PC-3 (cell line): ENCODE results near the gene TBL1Y.

Source experiments
- CTCF ChIP-seq: fragments of 300-600 bp; sonication (generic); conservative IDR thresholded peaks from 2 replicates; pipeline ENCODE4 v1.5.1; 2017; ENCODE audit warnings: antibody characterized with exemption, low read depth, mild to moderate bottlenecking, low read length
- EZH2 ChIP-seq: fragments of 300-600 bp; sonication (generic); IDR thresholded peaks from one replicate; pipeline ENCODE4 v1.6.1; 2017; ENCODE audit warnings: antibody characterized with exemption, mild to moderate bottlenecking, low read length; ENCODE audit not compliant: unreplicated experiment
- EZH2phosphoT487 ChIP-seq: fragments of 300-600 bp; sonication (generic); IDR thresholded peaks from 2 replicates; pipeline ENCODE4 v1.6.1; 2018; ENCODE audit warnings: mild to moderate bottlenecking, antibody characterized with exemption, low read length, borderline replicate concordance

- TF ChIP-seq EZH2 (no peak), CTCF (no peak), EZH2phosphoT487 (no peak)
These were observed 79.6 kb downstream of the TBL1Y start for GRCh38 chrY:6989886-6990620.
